GM23338 (cell line): Measurements from ENCODE around the gene FMO2. TPM values are rescaled to one million over a fixed set of nuclear protein-coding genes. Genes with fewer than 3 reads are reported as not detected.

Experiments
- ATAC-seq: fragments of 200-7000 bp; cut with Tn5 transposase; 3 replicates; pipeline ENCODE4 v1.9.1; 2020
- DNase-seq: peaks from one replicate; pipeline ENCODE4 v3.0.0-alpha.2; 2015; ENCODE audit warnings: low spot score
- H2AFZ ChIP-seq: fragments of 200-600 bp; sonication (generic); 2 replicates; pipeline ENCODE4 v1.8.0; 2016; ENCODE audit warnings: antibody characterized with exemption, mild to moderate bottlenecking, moderate library complexity
- H3F3A ChIP-seq: fragments of 200-600 bp; sonication (generic); replicated peaks from 2 replicates; pipeline ENCODE4 v1.8.0; 2017; ENCODE audit warnings: antibody characterized with exemption, mixed run types, low read depth
- H3K27ac ChIP-seq: fragments of 200-600 bp; sonication (generic); 2 replicates; pipeline ENCODE4 v1.6.1; 2016; ENCODE audit warnings: low read depth
- H3K27me3 ChIP-seq: fragments of 200-600 bp; sonication (generic); 2 replicates; pipeline ENCODE4 v1.8.0; 2016; ENCODE audit warnings: mild to moderate bottlenecking, mixed run types, moderate library complexity; ENCODE audit not compliant: insufficient read depth
- H3K36me3 ChIP-seq: fragments of 200-600 bp; sonication (generic); 2 replicates; pipeline ENCODE4 v1.8.0; 2016; ENCODE audit warnings: mild to moderate bottlenecking; ENCODE audit not compliant: insufficient read depth
- H3K4me1 ChIP-seq: fragments of 200-600 bp; sonication (generic); 2 replicates; pipeline ENCODE4 v1.8.0; 2016; ENCODE audit warnings: mild to moderate bottlenecking, moderate library complexity; ENCODE audit not compliant: insufficient read depth
- H3K4me2 ChIP-seq: fragments of 200-600 bp; sonication (generic); 2 replicates; pipeline ENCODE4 v1.7.1; 2017; ENCODE audit warnings: mixed run types
- H3K4me3 ChIP-seq: fragments of 200-600 bp; sonication (generic); 2 replicates; pipeline ENCODE4 v1.6.1; 2016; ENCODE audit warnings: mixed run types
- H3K79me2 ChIP-seq: fragments of 200-600 bp; sonication (generic); replicated peaks from 2 replicates; pipeline ENCODE4 v1.8.0; 2017; ENCODE audit warnings: mild to moderate bottlenecking; ENCODE audit not compliant: insufficient read depth
- H3K9me2 ChIP-seq: fragments of 200-600 bp; sonication (generic); 2 replicates; pipeline ENCODE4 v1.8.0; 2017; ENCODE audit not compliant: insufficient read depth
- H4K20me1 ChIP-seq: fragments of 200-600 bp; sonication (generic); replicated peaks from 2 replicates; pipeline ENCODE4 v1.8.0; 2017; ENCODE audit warnings: mild to moderate bottlenecking; ENCODE audit not compliant: insufficient read depth
- H3K27ac Mint-ChIP-seq: 2 replicates; pipeline ENCODE4 v1.8.0; 2020; ENCODE audit warnings: inconsistent platforms, mild to moderate bottlenecking, moderate library complexity, mixed read lengths
- H3K27me3 Mint-ChIP-seq: 3 replicates; pipeline ENCODE4 v1.8.0; 2022; ENCODE audit warnings: low read depth, mild to moderate bottlenecking, moderate library complexity, mixed read lengths, inconsistent platforms; ENCODE audit not compliant: insufficient read depth, poor library complexity
- H3K36me3 Mint-ChIP-seq: 3 replicates; pipeline ENCODE4 v1.8.0; 2021; ENCODE audit warnings: low read depth, mild to moderate bottlenecking, inconsistent platforms, moderate library complexity, mixed read lengths
- H3K4me1 Mint-ChIP-seq: 3 replicates; pipeline ENCODE4 v1.8.0; 2020; ENCODE audit warnings: mild to moderate bottlenecking, inconsistent platforms, mixed read lengths
- H3K4me3 Mint-ChIP-seq: 3 replicates; pipeline ENCODE4 v1.8.0; 2021; ENCODE audit warnings: moderate library complexity, mild to moderate bottlenecking, inconsistent platforms, mixed read lengths
- H3K9me3 Mint-ChIP-seq: 3 replicates; pipeline ENCODE4 v1.8.0; 2020; ENCODE audit warnings: moderate library complexity, mild to moderate bottlenecking, inconsistent platforms, mixed read lengths
- CREB1 ChIP-seq: fragments of 250-450 bp; sonication (Bioruptor Pico); IDR thresholded peaks from 2 replicates; pipeline ENCODE4 v1.5.0; 2020; ENCODE audit warnings: low read depth, mild to moderate bottlenecking, moderate library complexity
- EZH2 ChIP-seq: fragments of 200-600 bp; sonication (generic); IDR thresholded peaks from one replicate; pipeline ENCODE4 v1.8.0; 2017; ENCODE audit warnings: antibody characterized with exemption, mild to moderate bottlenecking, low read depth; ENCODE audit not compliant: unreplicated experiment
- EZH2phosphoT487 ChIP-seq: fragments of 200-600 bp; sonication (generic); IDR thresholded peaks from one replicate; pipeline ENCODE4 v1.8.1; 2018; ENCODE audit warnings: antibody characterized with exemption; ENCODE audit not compliant: unreplicated experiment
- JUNB ChIP-seq: IDR thresholded peaks from one replicate; pipeline ENCODE4 v1.6.1; 2016; ENCODE audit warnings: antibody characterized with exemption; ENCODE audit not compliant: unreplicated experiment
- NANOG ChIP-seq: IDR thresholded peaks from 2 replicates; pipeline ENCODE4 v1.6.1; 2016; ENCODE audit warnings: antibody characterized with exemption, borderline replicate concordance
- POLR2AphosphoS5 ChIP-seq: IDR thresholded peaks from 2 replicates; pipeline ENCODE4 v1.6.1; 2016; ENCODE audit warnings: antibody characterized with exemption, low read depth
- STAT1 ChIP-seq: IDR thresholded peaks from one replicate; pipeline ENCODE4 v1.6.1; 2016; ENCODE audit warnings: antibody characterized with exemption; ENCODE audit not compliant: unreplicated experiment
- ZNF114 ChIP-seq: fragments of 250-450 bp; sonication (Bioruptor Pico); IDR thresholded peaks from 2 replicates; pipeline ENCODE4 v1.5.0; 2020; ENCODE audit warnings: mild to moderate bottlenecking, moderate library complexity
- ZNF331 ChIP-seq: fragments of 250-450 bp; sonication (Bioruptor Pico); IDR thresholded peaks from 2 replicates; pipeline ENCODE4 v1.5.0; 2020; ENCODE audit warnings: low read depth, mild to moderate bottlenecking, moderate library complexity
- polyA plus RNA-seq: library from polyadenylated mRNA; unstranded; fragments of >200 nt; fragmentation: Nextera tagmentation; extraction: Ambion mirVana; gene quantifications from 2 replicates; pipeline ENCODE4 v1.2.1, GENCODE V29; 2016
- total RNA-seq: library from RNA; depleted of rRNA; stranded (reverse); fragments of >200 nt; shearing (Covaris generic); gene quantifications from 2 replicates; pipeline ENCODE4 v1.2.3, GENCODE V29; 2014
- TF ChIP-seq, protein P1 (sequence below): IDR thresholded peaks from 2 replicates; pipeline ENCODE4 v1.6.1; 2016; ENCODE audit warnings: antibody characterized with exemption
- TF ChIP-seq, protein P2 (sequence below): fragments of 250-450 bp; sonication (Bioruptor Pico); IDR thresholded peaks from 2 replicates; pipeline ENCODE4 v1.5.0; 2020; ENCODE audit warnings: mild to moderate bottlenecking, moderate library complexity
- TF ChIP-seq, protein P3 (sequence below), 2 experiments: fragments of 200-600 bp in 1 of 2; sonication (generic) in 1 of 2; conservative IDR thresholded peaks; 2 replicates each; pipeline versions ENCODE4 v1.5.1 to v1.6.1; 2016 to 2017; ENCODE audit warnings: antibody characterized with exemption in 2 of 2, low read depth in 2 of 2, mild to moderate bottlenecking in 2 of 2, moderate library complexity in 1 of 2
- TF ChIP-seq, protein P4 (sequence below): IDR thresholded peaks from one replicate; pipeline ENCODE4 v1.6.1; 2018; ENCODE audit warnings: antibody characterized with exemption; ENCODE audit not compliant: unreplicated experiment

The FMO2 gene
- total and polyA plus RNA-seq, 2 experiments from 2014 or later: 0.31 TPM; not detected in 1

DNA sequence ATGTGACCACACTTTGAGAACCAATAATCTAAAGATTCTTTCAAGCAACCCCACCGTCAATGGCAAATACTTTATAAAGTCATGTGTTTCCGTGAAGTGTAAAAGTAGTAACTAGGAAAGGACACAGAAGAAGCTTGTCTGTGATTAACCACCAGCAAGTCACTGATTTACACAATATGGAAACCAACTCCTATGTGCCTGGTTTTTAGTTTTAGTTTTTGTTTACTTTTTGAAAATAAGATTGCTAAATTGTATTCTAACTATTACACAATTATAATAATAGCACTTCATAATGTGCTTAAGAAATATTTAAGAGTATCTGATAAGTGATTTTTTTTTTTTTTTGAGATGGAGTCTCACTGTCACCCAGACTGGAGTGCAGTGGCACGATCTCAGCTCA is 13.0 kb downstream of the FMO2 start:
- no peaks in the 10 kb centered on the region for H3K9me3 Mint-ChIP-seq
- ATAC-seq: no peak
- Histone ChIP-seq H3K79me2 (no peaks in the 10 kb centered on the region), H3K27me3 (no peaks in the 10 kb centered on the region), H3K36me3 (no peaks in the 10 kb centered on the region), H4K20me1 (no peaks in the 10 kb centered on the region), H3K4me2 (no peak overlapping the region), H2AFZ (peak overlapping the region; percentile 63; the same call in 1 of the 2 replicates), H3K4me3 (no peak overlapping the region), H3K4me1 (peaks cover 5% of the 10 kb centered on the region; the same call in 1 of the 2 replicates), H3F3A (no peaks in the 10 kb centered on the region), H3K27ac (no peak overlapping the region), H3K9me2 (no peaks in the 10 kb centered on the region)
- peaks cover 2% of the 10 kb centered on the region for H3K27me3 Mint-ChIP-seq
- no peak overlapping the region for H3K4me3 Mint-ChIP-seq
- no peaks in the 10 kb centered on the region for H3K36me3 Mint-ChIP-seq
- TF ChIP-seq ZNF331 (CRISPR knock-in tag): no peak
- TF ChIP-seq, protein P1, sequence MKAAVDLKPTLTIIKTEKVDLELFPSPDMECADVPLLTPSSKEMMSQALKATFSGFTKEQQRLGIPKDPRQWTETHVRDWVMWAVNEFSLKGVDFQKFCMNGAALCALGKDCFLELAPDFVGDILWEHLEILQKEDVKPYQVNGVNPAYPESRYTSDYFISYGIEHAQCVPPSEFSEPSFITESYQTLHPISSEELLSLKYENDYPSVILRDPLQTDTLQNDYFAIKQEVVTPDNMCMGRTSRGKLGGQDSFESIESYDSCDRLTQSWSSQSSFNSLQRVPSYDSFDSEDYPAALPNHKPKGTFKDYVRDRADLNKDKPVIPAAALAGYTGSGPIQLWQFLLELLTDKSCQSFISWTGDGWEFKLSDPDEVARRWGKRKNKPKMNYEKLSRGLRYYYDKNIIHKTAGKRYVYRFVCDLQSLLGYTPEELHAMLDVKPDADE: no peak
- TF ChIP-seq EZH2: no peak
- TF ChIP-seq, protein P2, sequence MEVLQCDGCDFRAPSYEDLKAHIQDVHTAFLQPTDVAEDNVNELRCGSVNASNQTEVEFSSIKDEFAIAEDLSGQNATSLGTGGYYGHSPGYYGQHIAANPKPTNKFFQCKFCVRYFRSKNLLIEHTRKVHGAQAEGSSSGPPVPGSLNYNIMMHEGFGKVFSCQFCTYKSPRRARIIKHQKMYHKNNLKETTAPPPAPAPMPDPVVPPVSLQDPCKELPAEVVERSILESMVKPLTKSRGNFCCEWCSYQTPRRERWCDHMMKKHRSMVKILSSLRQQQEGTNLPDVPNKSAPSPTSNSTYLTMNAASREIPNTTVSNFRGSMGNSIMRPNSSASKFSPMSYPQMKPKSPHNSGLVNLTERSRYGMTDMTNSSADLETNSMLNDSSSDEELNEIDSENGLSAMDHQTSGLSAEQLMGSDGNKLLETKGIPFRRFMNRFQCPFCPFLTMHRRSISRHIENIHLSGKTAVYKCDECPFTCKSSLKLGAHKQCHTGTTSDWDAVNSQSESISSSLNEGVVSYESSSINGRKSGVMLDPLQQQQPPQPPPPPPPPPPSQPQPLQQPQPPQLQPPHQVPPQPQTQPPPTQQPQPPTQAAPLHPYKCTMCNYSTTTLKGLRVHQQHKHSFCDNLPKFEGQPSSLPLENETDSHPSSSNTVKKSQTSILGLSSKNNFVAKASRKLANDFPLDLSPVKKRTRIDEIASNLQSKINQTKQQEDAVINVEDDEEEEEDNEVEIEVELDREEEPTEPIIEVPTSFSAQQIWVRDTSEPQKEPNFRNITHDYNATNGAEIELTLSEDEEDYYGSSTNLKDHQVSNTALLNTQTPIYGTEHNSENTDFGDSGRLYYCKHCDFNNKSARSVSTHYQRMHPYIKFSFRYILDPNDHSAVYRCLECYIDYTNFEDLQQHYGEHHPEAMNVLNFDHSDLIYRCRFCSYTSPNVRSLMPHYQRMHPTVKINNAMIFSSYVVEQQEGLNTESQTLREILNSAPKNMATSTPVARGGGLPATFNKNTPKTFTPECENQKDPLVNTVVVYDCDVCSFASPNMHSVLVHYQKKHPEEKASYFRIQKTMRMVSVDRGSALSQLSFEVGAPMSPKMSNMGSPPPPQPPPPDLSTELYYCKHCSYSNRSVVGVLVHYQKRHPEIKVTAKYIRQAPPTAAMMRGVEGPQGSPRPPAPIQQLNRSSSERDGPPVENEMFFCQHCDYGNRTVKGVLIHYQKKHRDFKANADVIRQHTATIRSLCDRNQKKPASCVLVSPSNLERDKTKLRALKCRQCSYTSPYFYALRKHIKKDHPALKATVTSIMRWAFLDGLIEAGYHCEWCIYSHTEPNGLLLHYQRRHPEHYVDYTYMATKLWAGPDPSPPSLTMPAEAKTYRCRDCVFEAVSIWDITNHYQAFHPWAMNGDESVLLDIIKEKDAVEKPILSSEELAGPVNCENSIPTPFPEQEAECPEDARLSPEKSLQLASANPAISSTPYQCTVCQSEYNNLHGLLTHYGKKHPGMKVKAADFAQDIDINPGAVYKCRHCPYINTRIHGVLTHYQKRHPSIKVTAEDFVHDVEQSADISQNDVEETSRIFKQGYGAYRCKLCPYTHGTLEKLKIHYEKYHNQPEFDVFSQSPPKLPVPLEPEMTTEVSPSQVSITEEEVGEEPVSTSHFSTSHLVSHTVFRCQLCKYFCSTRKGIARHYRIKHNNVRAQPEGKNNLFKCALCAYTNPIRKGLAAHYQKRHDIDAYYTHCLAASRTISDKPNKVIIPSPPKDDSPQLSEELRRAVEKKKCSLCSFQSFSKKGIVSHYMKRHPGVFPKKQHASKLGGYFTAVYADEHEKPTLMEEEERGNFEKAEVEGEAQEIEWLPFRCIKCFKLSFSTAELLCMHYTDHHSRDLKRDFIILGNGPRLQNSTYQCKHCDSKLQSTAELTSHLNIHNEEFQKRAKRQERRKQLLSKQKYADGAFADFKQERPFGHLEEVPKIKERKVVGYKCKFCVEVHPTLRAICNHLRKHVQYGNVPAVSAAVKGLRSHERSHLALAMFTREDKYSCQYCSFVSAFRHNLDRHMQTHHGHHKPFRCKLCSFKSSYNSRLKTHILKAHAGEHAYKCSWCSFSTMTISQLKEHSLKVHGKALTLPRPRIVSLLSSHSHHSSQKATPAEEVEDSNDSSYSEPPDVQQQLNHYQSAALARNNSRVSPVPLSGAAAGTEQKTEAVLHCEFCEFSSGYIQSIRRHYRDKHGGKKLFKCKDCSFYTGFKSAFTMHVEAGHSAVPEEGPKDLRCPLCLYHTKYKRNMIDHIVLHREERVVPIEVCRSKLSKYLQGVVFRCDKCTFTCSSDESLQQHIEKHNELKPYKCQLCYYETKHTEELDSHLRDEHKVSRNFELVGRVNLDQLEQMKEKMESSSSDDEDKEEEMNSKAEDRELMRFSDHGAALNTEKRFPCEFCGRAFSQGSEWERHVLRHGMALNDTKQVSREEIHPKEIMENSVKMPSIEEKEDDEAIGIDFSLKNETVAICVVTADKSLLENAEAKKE (CRISPR knock-in tag): no peak
- TF ChIP-seq, protein P3, sequence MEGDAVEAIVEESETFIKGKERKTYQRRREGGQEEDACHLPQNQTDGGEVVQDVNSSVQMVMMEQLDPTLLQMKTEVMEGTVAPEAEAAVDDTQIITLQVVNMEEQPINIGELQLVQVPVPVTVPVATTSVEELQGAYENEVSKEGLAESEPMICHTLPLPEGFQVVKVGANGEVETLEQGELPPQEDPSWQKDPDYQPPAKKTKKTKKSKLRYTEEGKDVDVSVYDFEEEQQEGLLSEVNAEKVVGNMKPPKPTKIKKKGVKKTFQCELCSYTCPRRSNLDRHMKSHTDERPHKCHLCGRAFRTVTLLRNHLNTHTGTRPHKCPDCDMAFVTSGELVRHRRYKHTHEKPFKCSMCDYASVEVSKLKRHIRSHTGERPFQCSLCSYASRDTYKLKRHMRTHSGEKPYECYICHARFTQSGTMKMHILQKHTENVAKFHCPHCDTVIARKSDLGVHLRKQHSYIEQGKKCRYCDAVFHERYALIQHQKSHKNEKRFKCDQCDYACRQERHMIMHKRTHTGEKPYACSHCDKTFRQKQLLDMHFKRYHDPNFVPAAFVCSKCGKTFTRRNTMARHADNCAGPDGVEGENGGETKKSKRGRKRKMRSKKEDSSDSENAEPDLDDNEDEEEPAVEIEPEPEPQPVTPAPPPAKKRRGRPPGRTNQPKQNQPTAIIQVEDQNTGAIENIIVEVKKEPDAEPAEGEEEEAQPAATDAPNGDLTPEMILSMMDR (conservative IDR thresholded peaks at IDR 0.05; ENCODE audit: low read depth in 2 of 2): no peak
- no peak for TF ChIP-seq ZNF114 (CRISPR knock-in tag)
- no peak for TF ChIP-seq STAT1
- no peak for TF ChIP-seq NANOG
- no peak for TF ChIP-seq CREB1
- TF ChIP-seq JUNB: no peak
- no peak for TF ChIP-seq POLR2AphosphoS5
- TF ChIP-seq, protein P4, sequence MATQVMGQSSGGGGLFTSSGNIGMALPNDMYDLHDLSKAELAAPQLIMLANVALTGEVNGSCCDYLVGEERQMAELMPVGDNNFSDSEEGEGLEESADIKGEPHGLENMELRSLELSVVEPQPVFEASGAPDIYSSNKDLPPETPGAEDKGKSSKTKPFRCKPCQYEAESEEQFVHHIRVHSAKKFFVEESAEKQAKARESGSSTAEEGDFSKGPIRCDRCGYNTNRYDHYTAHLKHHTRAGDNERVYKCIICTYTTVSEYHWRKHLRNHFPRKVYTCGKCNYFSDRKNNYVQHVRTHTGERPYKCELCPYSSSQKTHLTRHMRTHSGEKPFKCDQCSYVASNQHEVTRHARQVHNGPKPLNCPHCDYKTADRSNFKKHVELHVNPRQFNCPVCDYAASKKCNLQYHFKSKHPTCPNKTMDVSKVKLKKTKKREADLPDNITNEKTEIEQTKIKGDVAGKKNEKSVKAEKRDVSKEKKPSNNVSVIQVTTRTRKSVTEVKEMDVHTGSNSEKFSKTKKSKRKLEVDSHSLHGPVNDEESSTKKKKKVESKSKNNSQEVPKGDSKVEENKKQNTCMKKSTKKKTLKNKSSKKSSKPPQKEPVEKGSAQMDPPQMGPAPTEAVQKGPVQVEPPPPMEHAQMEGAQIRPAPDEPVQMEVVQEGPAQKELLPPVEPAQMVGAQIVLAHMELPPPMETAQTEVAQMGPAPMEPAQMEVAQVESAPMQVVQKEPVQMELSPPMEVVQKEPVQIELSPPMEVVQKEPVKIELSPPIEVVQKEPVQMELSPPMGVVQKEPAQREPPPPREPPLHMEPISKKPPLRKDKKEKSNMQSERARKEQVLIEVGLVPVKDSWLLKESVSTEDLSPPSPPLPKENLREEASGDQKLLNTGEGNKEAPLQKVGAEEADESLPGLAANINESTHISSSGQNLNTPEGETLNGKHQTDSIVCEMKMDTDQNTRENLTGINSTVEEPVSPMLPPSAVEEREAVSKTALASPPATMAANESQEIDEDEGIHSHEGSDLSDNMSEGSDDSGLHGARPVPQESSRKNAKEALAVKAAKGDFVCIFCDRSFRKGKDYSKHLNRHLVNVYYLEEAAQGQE: no peak
- TF ChIP-seq EZH2phosphoT487: no peak
- no peak overlapping the region for H3K27ac Mint-ChIP-seq
- peaks cover 8% of the 10 kb centered on the region; the same call in 2 of the 3 replicates for H3K4me1 Mint-ChIP-seq
- no peak for DNase-seq
